Lung (tissue), 12 donors: ENCODE results near the gene WDR73. TPM values are rescaled to one million over a fixed set of nuclear protein-coding genes. Genes with fewer than 3 reads are reported as not detected.

Experiments
- ATAC-seq: fragments of 200-7000 bp; cut with Tn5 transposase; one replicate; pipeline ENCODE4 v1.9.1; 2020; ENCODE audit warnings: moderate number of reproducible peaks; ENCODE audit not compliant: insufficient read depth, low FRiP score
- DNase-seq, 3 donors: peaks; one replicate each; pipeline ENCODE4 v3.0.0-alpha.2; 2013 to 2017
- H3K27ac ChIP-seq, 2 donors: one replicate each; pipeline ENCODE4 v1.5.1; 2013; ENCODE audit warnings: mild to moderate bottlenecking in 2 of 2, moderate library complexity in 2 of 2, control low read depth in 1 of 2, inconsistent platforms in 1 of 2, low read depth in 1 of 2, low read length in 1 of 2
- H3K27me3 ChIP-seq, 3 donors: one replicate each; pipeline ENCODE4 v1.5.1; 2013; ENCODE audit warnings: low read length in 2 of 3; ENCODE audit not compliant: control insufficient read depth in 3 of 3, insufficient read depth in 3 of 3
- H3K36me3 ChIP-seq, 4 donors: one replicate each; pipeline ENCODE4 v1.5.1; 2013; ENCODE audit warnings: low read length in 4 of 4, mild to moderate bottlenecking in 1 of 4, moderate library complexity in 1 of 4; ENCODE audit not compliant: control insufficient read depth in 4 of 4, insufficient read depth in 4 of 4
- H3K4me1 ChIP-seq, 5 donors: one replicate each; pipeline ENCODE4 v1.5.1; 2013; ENCODE audit warnings: low read length in 5 of 5, mild to moderate bottlenecking in 2 of 5, moderate library complexity in 1 of 5; ENCODE audit not compliant: control insufficient read depth in 5 of 5, insufficient read depth in 5 of 5
- H3K4me3 ChIP-seq: one replicate; pipeline ENCODE4 v1.5.1; 2013; ENCODE audit warnings: mild to moderate bottlenecking, control low read depth, moderate library complexity
- H3K9ac ChIP-seq, 2 donors: one replicate each; pipeline ENCODE4 v1.5.1; 2013; ENCODE audit warnings: low read length in 2 of 2, control low read depth in 1 of 2; ENCODE audit not compliant: insufficient read depth in 1 of 2
- H3K9me3 ChIP-seq, 4 donors: one replicate each; pipeline ENCODE4 v1.5.1; 2013; ENCODE audit warnings: low read length in 3 of 4, mild to moderate bottlenecking in 1 of 4, moderate library complexity in 1 of 4; ENCODE audit not compliant: control insufficient read depth in 4 of 4, insufficient read depth in 3 of 4
- CTCF ChIP-seq: IDR thresholded peaks from 2 replicates; pipeline ENCODE4 v1.5.1; 2012; ENCODE audit warnings: mild to moderate bottlenecking; ENCODE audit errors: control extremely low read depth, extremely low read depth
- WGBS, 2 donors: extraction: QIAGEN DNeasy Blood & Tissue Kit; methylation state at CpG; one replicate each; pipeline ENCODE4 v1.1.7; 2013; 5-methylcytosine and 5-hydroxymethylcytosine counted together
- polyA plus RNA-seq, 2 donors: library from polyadenylated mRNA; stranded (reverse); fragments of 200-250 nt; gene quantifications; one replicate each; pipeline ENCODE4 v1.2.1, GENCODE V29; 2013
- total RNA-seq, 2 donors: library from RNA; depleted of rRNA in 1 of 2; stranded (reverse); fragments of >200 nt in 1 of 2; gene quantifications; one replicate each; pipeline ENCODE4 v1.2.1, GENCODE V29; 2014 to 2021
- donor health status: control.
- donor health status: control.
- donor health status: Bipolar disorder and iron deficiency.
- donor health status: healthy.
- donor health status: DM: yes; HTN: yes; CAD: no.

WDR73 gene
- total and polyA plus RNA-seq, 4 donors: 18.2 to 35.6 (median 26.5) TPM

GRCh38 chr15:84591815-84592214, 62.3 kb downstream of the WDR73 start:
- no peak for TF ChIP-seq CTCF
- Histone ChIP-seq H3K27me3 (peaks cover 0 to 2% (median 0%) of the 10 kb centered on the region in 3 donors), H3K9me3 (no peaks in the 10 kb centered on the region), H3K36me3 (no peaks in the 10 kb centered on the region), H3K9ac (no peak overlapping the region), H3K4me3 (no peak overlapping the region), H3K27ac (no peak overlapping the region), H3K4me1 (no peaks in the 10 kb centered on the region)
- DNase-seq: no peak
- no peak for ATAC-seq
- 97% methylated on average over 1 of the region's 1 CpG for WGBS, 2 donors

GRCh38 chr15:84590406-84590805, 63.7 kb downstream of the WDR73 start:
- Histone ChIP-seq H3K27ac (no peak overlapping the region), H3K36me3 (no peaks in the 10 kb centered on the region), H3K27me3 (peaks cover 0 to 2% (median 0%) of the 10 kb centered on the region in 3 donors), H3K4me3 (no peak overlapping the region), H3K9ac (no peak overlapping the region), H3K9me3 (no peaks in the 10 kb centered on the region), H3K4me1 (no peaks in the 10 kb centered on the region)
- ATAC-seq (no peak), DNase-seq (no peak)
- no peak for TF ChIP-seq CTCF
- 80 to 86% methylated on average over 2 of the region's 2 CpGs for WGBS, 2 donors

Other genes starting within 250 kb of the WDR73 start
- 10 to 100 TPM in 1 of 2 donors, 1 to 10 TPM in 1; 5.0 to 12.8 TPM for gene ZSCAN2, start 53.3 kb downstream of the WDR73 start, total RNA-seq
- 1 to 10 TPM; 2.5 to 3.7 TPM for gene ZSCAN2, start 53.3 kb downstream of the WDR73 start, polyA plus RNA-seq
- 1 to 10 TPM; 2.6 to 9.3 TPM for gene NMB, start 3.9 kb upstream of the WDR73 start, total RNA-seq
- gene NMB, start 3.9 kb upstream of the WDR73 start, polyA plus RNA-seq: 1 to 10 TPM; 4.7 to 6.4 TPM
- gene SEC11A, start 61.9 kb upstream of the WDR73 start, total RNA-seq: 100 to 1,000 TPM; 119 to 139 TPM
- gene SEC11A, start 61.9 kb upstream of the WDR73 start, polyA plus RNA-seq: 100 to 1,000 TPM; 146 to 170 TPM
- gene ZNF592, start 94.3 kb upstream of the WDR73 start, total RNA-seq: 10 to 100 TPM; 20.1 to 29.6 TPM
- 10 to 100 TPM in 1 of 2 donors, 1 to 10 TPM in 1; 8.8 to 12.3 TPM for gene ZNF592, start 94.3 kb upstream of the WDR73 start, polyA plus RNA-seq
- gene ALPK3, start 163.1 kb upstream of the WDR73 start, total RNA-seq: 10 to 100 TPM in 1 of 2 donors, 1 to 10 TPM in 1; 8.2 to 12.2 TPM
- gene ALPK3, start 163.1 kb upstream of the WDR73 start, polyA plus RNA-seq: 1 to 10 TPM; 3.1 to 4.2 TPM
- gene SLC28A1, start 230.4 kb upstream of the WDR73 start, total RNA-seq: under 1 TPM in 1 of 2 donors, not detected in 1; 0.06 TPM
- gene SLC28A1, start 230.4 kb upstream of the WDR73 start, polyA plus RNA-seq: not detected